WTC11 (cell line): ENCODE data around the gene SAMD10. TPM values are rescaled to one million over a fixed set of nuclear protein-coding genes. Genes with fewer than 3 reads are reported as not detected.
A peak's percentile ranks its signal among the peaks of the same experiment; 100 is the strongest.

Experiments
- ATAC-seq: fragments of 200-7000 bp; cut with Tn5 transposase; 2 replicates; pipeline ENCODE4 v1.10.0; 2021; ENCODE audit warnings: mild to moderate bottlenecking, moderate library complexity
- CTCF ChIA-PET: fragments of 300-600 bp; sonication (Branson Sonifier 250); formaldehyde crosslinking; loops from one replicate; lab custom pipeline; 2021; ENCODE audit warnings: antibody characterized with exemption; lab: Charles Lee
- POLR2A ChIA-PET: fragments of 350-600 bp; sonication (Branson Sonifier 250); formaldehyde crosslinking; loops from one replicate; lab custom pipeline; 2021; ENCODE audit warnings: antibody characterized with exemption; lab: Charles Lee
- DNase-seq: peaks from one replicate; pipeline ENCODE4 v3.0.0; 2021; ENCODE audit warnings: low spot score
- H3K27ac Mint-ChIP-seq: 2 replicates; pipeline ENCODE4 v1.8.0; 2021; ENCODE audit warnings: mixed read lengths
- H3K27me3 Mint-ChIP-seq: 2 replicates; pipeline ENCODE4 v1.8.0; 2021; ENCODE audit warnings: low read depth, mild to moderate bottlenecking, moderate library complexity, mixed read lengths
- H3K36me3 Mint-ChIP-seq: 2 replicates; pipeline ENCODE4 v1.8.0; 2021; ENCODE audit warnings: mixed read lengths
- H3K4me1 Mint-ChIP-seq: 2 replicates; pipeline ENCODE4 v1.8.0; 2022; ENCODE audit warnings: mixed read lengths
- H3K4me3 Mint-ChIP-seq: 2 replicates; pipeline ENCODE4 v1.8.0; 2021; ENCODE audit warnings: mild to moderate bottlenecking, moderate library complexity, mixed read lengths
- H3K9me3 Mint-ChIP-seq: 2 replicates; pipeline ENCODE4 v1.8.0; 2021; ENCODE audit warnings: mixed read lengths
- CTCF ChIP-seq: fragments of 200-600 bp; IDR thresholded peaks from 2 replicates; pipeline ENCODE4 v1.8.0; 2022; ENCODE audit warnings: antibody characterized with exemption
- ESRRA ChIP-seq: sonication (generic); formaldehyde crosslinking; IDR thresholded peaks from 2 replicates; pipeline ENCODE4 v1.8.1; 2022; ENCODE audit warnings: mild to moderate bottlenecking, missing genetic modification reagents, borderline replicate concordance
- HMGXB4 ChIP-seq: sonication (generic); formaldehyde crosslinking; IDR thresholded peaks from 2 replicates; pipeline ENCODE4 v1.8.1; 2023; ENCODE audit warnings: mild to moderate bottlenecking, moderate library complexity, missing genetic modification reagents
- MLX ChIP-seq: sonication (generic); formaldehyde crosslinking; IDR thresholded peaks from 2 replicates; pipeline ENCODE4 v1.8.1; 2023; ENCODE audit warnings: mild to moderate bottlenecking, missing genetic modification reagents, moderate library complexity
- NFE2L1 ChIP-seq: sonication (generic); formaldehyde crosslinking; IDR thresholded peaks from 2 replicates; pipeline ENCODE4 v1.8.1; 2023; ENCODE audit warnings: missing genetic modification reagents
- TEAD1 ChIP-seq: sonication (generic); formaldehyde crosslinking; IDR thresholded peaks from 2 replicates; pipeline ENCODE4 v1.8.0; 2022; ENCODE audit warnings: mild to moderate bottlenecking, missing genetic modification reagents
- ZNF121 ChIP-seq: sonication (generic); formaldehyde crosslinking; IDR thresholded peaks from 2 replicates; pipeline ENCODE4 v1.8.0; 2023; ENCODE audit warnings: missing genetic modification reagents
- ZNF232 ChIP-seq: sonication (generic); formaldehyde crosslinking; IDR thresholded peaks from 2 replicates; pipeline ENCODE4 v1.8.0; 2022; ENCODE audit warnings: mild to moderate bottlenecking, missing genetic modification reagents
- ZNF425 ChIP-seq: fragments of 250-450 bp; sonication (Bioruptor Pico); conservative IDR thresholded peaks from 2 replicates; pipeline ENCODE4 v1.9.0; 2021; ENCODE audit warnings: mild to moderate bottlenecking
- total RNA-seq: library from RNA; stranded (reverse); gene quantifications from 3 replicates; pipeline ENCODE4 v1.2.3, GENCODE V29; 2021
- TF ChIP-seq, protein P1 (sequence below): sonication (generic); formaldehyde crosslinking; IDR thresholded peaks from 2 replicates; pipeline ENCODE4 v1.8.0; 2022; ENCODE audit warnings: mild to moderate bottlenecking, missing genetic modification reagents

Gene SAMD10
- total RNA-seq, 1 experiment from 2014 or later = 6.2 TPM

- TF ChIP-seq ZNF425 (CRISPR knock-in tag) = no peak
Measured at GRCh38 chr20:63937596-63937995, 41.8 kb downstream of the SAMD10 start (continued).

DNA sequence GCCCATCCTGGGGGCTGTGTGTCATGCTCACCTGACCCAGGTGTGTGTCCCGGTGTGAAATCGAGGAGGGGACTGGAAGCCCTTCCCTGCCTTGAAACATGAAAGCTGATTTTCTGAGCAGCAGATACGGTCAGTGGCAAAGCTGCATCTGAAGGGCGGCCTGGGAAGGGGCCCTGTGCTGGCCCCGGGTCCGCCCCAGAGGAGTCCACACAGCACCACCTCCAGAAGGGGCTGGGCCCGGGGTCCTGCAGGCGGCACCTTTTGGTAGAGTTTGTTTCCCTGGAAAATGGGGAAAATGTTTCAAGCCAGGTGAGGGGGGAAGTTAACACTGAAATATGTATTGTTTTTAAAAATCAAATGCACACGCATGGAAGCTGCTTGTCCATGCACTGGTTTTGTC lies 44.0 kb downstream of the SAMD10 start:
- Mint-ChIP-seq H3K9me3 (no peaks in the 10 kb centered on the region), H3K36me3 (peaks cover 19% of the 10 kb centered on the region), H3K4me3 (no peak overlapping the region), H3K27me3 (no peaks in the 10 kb centered on the region), H3K4me1 (0 out of 2 replicates have a peak, but pooled peaks cover 2% of the 10 kb centered on the region), H3K27ac (no peak overlapping the region)
- ATAC-seq = no peak
- ChIA-PET CTCF (interaction anchor here (1.1 to 4.2 kb wide), 6 partner anchors 20 to 185 kb away, joined by 4 to 21 read pairs (median 8); partner anchors contain the start of gene TPD52L2), POLR2A (interaction anchor here (0.5 kb wide), 1 partner anchor 10 kb away, joined by 4 read pairs; no protein-coding TSS in a partner anchor)
- DNase-seq = no peak
- no peak for TF ChIP-seq NFE2L1 (CRISPR knock-in tag)
- TF ChIP-seq MLX (CRISPR knock-in tag) = no peak

GRCh38 chr20:63934271-63935068 lies 45.0 kb downstream of the SAMD10 start:
- Mint-ChIP-seq H3K36me3 (peaks cover 27% of the 10 kb centered on the region), H3K27me3 (no peaks in the 10 kb centered on the region)
- CTCF ChIA-PET = interaction anchor here (0.6 to 2.6 kb wide), 22 partner anchors 8 to 293 kb away, joined by 3 to 21 read pairs (median 4); partner anchors contain the start of genes ARFRP1, PRPF6, SAMD10 and TPD52L2
- ATAC-seq = peak; percentile 70
- TF ChIP-seq ESRRA (CRISPR knock-in tag) = no peak
- no peak for TF ChIP-seq ZNF232 (CRISPR knock-in tag)
- TF ChIP-seq TEAD1 = no peak
- TF ChIP-seq, protein P1, sequence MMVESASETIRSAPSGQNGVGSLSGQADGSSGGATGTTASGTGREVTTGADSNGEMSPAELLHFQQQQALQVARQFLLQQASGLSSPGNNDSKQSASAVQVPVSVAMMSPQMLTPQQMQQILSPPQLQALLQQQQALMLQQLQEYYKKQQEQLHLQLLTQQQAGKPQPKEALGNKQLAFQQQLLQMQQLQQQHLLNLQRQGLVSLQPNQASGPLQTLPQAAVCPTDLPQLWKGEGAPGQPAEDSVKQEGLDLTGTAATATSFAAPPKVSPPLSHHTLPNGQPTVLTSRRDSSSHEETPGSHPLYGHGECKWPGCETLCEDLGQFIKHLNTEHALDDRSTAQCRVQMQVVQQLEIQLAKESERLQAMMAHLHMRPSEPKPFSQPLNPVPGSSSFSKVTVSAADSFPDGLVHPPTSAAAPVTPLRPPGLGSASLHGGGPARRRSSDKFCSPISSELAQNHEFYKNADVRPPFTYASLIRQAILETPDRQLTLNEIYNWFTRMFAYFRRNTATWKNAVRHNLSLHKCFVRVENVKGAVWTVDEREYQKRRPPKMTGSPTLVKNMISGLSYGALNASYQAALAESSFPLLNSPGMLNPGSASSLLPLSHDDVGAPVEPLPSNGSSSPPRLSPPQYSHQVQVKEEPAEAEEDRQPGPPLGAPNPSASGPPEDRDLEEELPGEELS (CRISPR knock-in tag) = no peak
- TF ChIP-seq HMGXB4 = no peak
- peak; percentile 75 for TF ChIP-seq ZNF121 (CRISPR knock-in tag)
- TF ChIP-seq CTCF = peak; percentile 38; the same call in 1 of the 2 replicates
- TF ChIP-seq, all 79 proteins: peak for 2
- Mint-ChIP-seq H3K27ac (peak overlapping the region; percentile 70; the same call in 1 of the 2 replicates), H3K4me3 (no peak overlapping the region), H3K4me1 (0 out of 2 replicates have a peak, but pooled peaks cover 2% of the 10 kb centered on the region), H3K9me3 (no peaks in the 10 kb centered on the region)
- DNase-seq = peak; percentile 70
- POLR2A ChIA-PET = interaction anchor here (1.2 kb wide), 1 partner anchor 69 kb away, joined by 3 read pairs; the partner anchor contains the start of gene TPD52L2
